Measurements from ENCODE around the gene KLHL10.

- TF ChIP-seq MAZ (IDR thresholded peaks at IDR 0.05; ENCODE audit: borderline replicate concordance, low read depth, low read length): no peak
- no peak for TF ChIP-seq MXI1 (IDR thresholded peaks at IDR 0.05; ENCODE audit: borderline replicate concordance, low read depth, low read length)
- TF ChIP-seq POLR2A (IDR thresholded peaks at IDR 0.05; ENCODE audit: low read depth, low read length): no peak
- no peak for TF ChIP-seq USF2 (IDR thresholded peaks at IDR 0.05; ENCODE audit: low read depth, low read length)
- TF ChIP-seq BHLHE40 (IDR thresholded peaks at IDR 0.05; ENCODE audit: low read depth, low read length): no peak
- TF ChIP-seq CTCF (conservative IDR thresholded peaks at IDR 0.05; ENCODE audit: low read depth, low read length): no peak
- TF ChIP-seq SMC3 (IDR thresholded peaks at IDR 0.05; ENCODE audit: low read depth, low read length): no peak
Observed at GRCh38 chr17:41823580-41823979, 14.0 kb upstream of the KLHL10 start.

All from IMR-90 (cell line).